GM12891 (cell line): ENCODE measurements around the gene MTMR12.
"Not testable (repeated sequence)": the region's sequence is repeated elsewhere in the genome, so short reads cannot be mapped to it uniquely, and the experiment has no call there.

Source experiments
- DNase-seq: peaks from one replicate; pipeline ENCODE4 v3.0.0; 2011; ENCODE audit warnings: low spot score; ENCODE audit not compliant: insufficient read length
- FAIRE-seq: peaks from 2 replicates; lab custom pipeline; 2011; peaks lifted over from hg19 to GRCh38; lab: Jason Lieb, UNC
- PAX5 ChIP-seq: IDR thresholded peaks from 2 replicates; pipeline ENCODE4 v1.6.1; 2011; ENCODE audit warnings: low read length, moderate library complexity, mild to moderate bottlenecking; ENCODE audit not compliant: insufficient read depth, severe bottlenecking
- POLR2A ChIP-seq: IDR thresholded peaks from 2 replicates; pipeline ENCODE4 v1.6.1; 2011; ENCODE audit warnings: low read depth, low read length, control low read depth
- POLR2AphosphoS5 ChIP-seq: IDR thresholded peaks from 2 replicates; pipeline ENCODE4 v1.6.1; 2011; ENCODE audit warnings: low read depth, low read length, control low read depth
- POU2F2 ChIP-seq: IDR thresholded peaks from 2 replicates; pipeline ENCODE4 v1.6.1; 2011; ENCODE audit warnings: low read depth, mild to moderate bottlenecking, control low read depth, low read length, moderate library complexity
- SPI1 ChIP-seq: IDR thresholded peaks from 2 replicates; pipeline ENCODE4 v1.6.1; 2011; ENCODE audit warnings: low read depth, low read length, control low read depth
- TAF1 ChIP-seq: IDR thresholded peaks from 2 replicates; pipeline ENCODE4 v1.6.1; 2011; ENCODE audit warnings: low read depth, low read length, control low read depth

The MTMR12 gene

GRCh38 chr5:32302835-32303754, 9.6 kb downstream of the MTMR12 start:
- FAIRE-seq (no peak), DNase-seq (no peak)
- TF ChIP-seq POLR2A = no peak
- TF ChIP-seq POU2F2 = no peak
- TF ChIP-seq SPI1 = no peak

- TF ChIP-seq TAF1 = no peak
- no peak for TF ChIP-seq PAX5
- TF ChIP-seq POLR2AphosphoS5 = no peak
- no peak for TF ChIP-seq SPI1
- TF ChIP-seq POLR2A = no peak
- no peak for TF ChIP-seq POU2F2
- no peak for DNase-seq
- no peak for FAIRE-seq
These were observed 10.8 kb downstream of the MTMR12 start for GRCh38 chr5:32301891-32302290.

GRCh38 chr5:32299059-32299677, 13.6 kb downstream of the MTMR12 start:
- DNase-seq = no peak
- no peak for FAIRE-seq
- TF ChIP-seq SPI1 (no peak), POLR2A (no peak), PAX5 (no peak), POLR2AphosphoS5 (no peak), TAF1 (no peak), POU2F2 (no peak)

GRCh38 chr5:32298059-32298415, 14.7 kb downstream of the MTMR12 start:
- FAIRE-seq (no peak), DNase-seq (no peak)
- no peak for TF ChIP-seq PAX5
- TF ChIP-seq SPI1 = peak; percentile 13; the same call in 1 of the 2 replicates

- no peak for DNase-seq
- TF ChIP-seq POLR2AphosphoS5 (no peak), PAX5 (no peak), TAF1 (no peak), POU2F2 (no peak), POLR2A (no peak), SPI1 (no peak)
- FAIRE-seq = no peak
These were observed 15.3 kb downstream of the MTMR12 start for GRCh38 chr5:32297181-32298058.

- FAIRE-seq, DNase-seq: not testable (repeated sequence)
These were observed 16.6 kb downstream of the MTMR12 start for GRCh38 chr5:32295966-32296772.

- DNase-seq (no peak), FAIRE-seq (no peak)
- TF ChIP-seq POLR2AphosphoS5 (no peak), SPI1 (no peak), TAF1 (no peak), POU2F2 (no peak), PAX5 (no peak), POLR2A (no peak)
These were observed 21.1 kb downstream of the MTMR12 start for GRCh38 chr5:32291591-32291990.

GRCh38 chr5:32290922-32291321, 21.8 kb downstream of the MTMR12 start:
- TF ChIP-seq POU2F2 = no peak
- peak; percentile 79 for TF ChIP-seq SPI1
- no peak for FAIRE-seq
- DNase-seq = no peak

GRCh38 chr5:32290501-32290900, 22.2 kb downstream of the MTMR12 start:
- DNase-seq, FAIRE-seq: not testable (repeated sequence)

- not testable (repeated sequence) for FAIRE-seq, DNase-seq
These were observed 22.8 kb downstream of the MTMR12 start for GRCh38 chr5:32289986-32290385.

GRCh38 chr5:32288135-32288534, 24.6 kb downstream of the MTMR12 start:
- FAIRE-seq, DNase-seq: not testable (repeated sequence)

GRCh38 chr5:32287525-32287924, 25.2 kb downstream of the MTMR12 start:
- not testable (repeated sequence) for DNase-seq, FAIRE-seq
